Right forelimb (tissue), 1 donor: Measurements from ENCODE around the gene PCDH12.

Experiments
- DNase-seq: peaks from one replicate; pipeline ENCODE4 v3.0.0-alpha.2; 2018

The PCDH12 gene

DNA sequence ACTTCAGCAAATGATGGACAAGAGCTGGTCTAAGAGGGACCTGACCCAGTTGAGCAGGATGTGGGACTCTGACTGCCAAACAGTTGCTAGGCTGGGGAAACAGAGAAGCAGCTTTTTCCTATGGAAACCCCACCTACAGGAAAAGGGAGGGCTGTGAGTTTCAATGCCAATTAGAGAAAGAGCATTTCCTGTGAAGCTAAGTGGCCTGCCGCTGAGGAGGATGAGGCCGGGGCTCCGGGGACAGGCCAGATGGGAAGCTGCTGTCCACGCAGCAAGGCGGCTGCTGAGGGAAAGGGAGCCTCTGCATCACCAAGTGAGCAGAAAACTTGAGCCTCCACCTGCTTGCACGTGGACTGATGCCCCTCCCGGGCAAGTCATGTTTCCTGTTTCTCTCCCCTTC is at the start of gene PCDH12:
Gene PCDH12, minus strand, starts transcription at position 90 of the 400 bp plus-strand sequence. CDS start 351 bp downstream, outside the sequence.
- DNase-seq: peak; percentile 66

DNA sequence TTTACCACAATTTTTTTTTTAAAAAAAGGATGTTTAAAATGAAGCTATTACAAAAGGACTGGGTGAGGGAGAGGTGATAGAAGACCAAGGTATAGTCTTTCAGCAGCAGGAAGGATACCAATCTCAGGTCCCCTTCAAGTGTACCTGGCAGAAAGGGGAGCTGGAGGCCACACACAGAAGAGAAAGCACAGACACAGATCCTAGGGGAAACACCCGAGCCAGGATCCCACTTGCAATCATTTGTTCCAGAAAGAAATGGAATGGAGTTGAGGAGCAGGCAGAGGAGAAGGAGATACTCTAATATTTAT is 49.2 kb upstream of the PCDH12 start:
- no peak for DNase-seq

- DNase-seq: no peak
Observed at GRCh38 chr5:142006363-142007236, 48.6 kb upstream of the PCDH12 start.

GRCh38 chr5:142003266-142003800 is 45.3 kb upstream of the PCDH12 start:
- no peak for DNase-seq

DNA sequence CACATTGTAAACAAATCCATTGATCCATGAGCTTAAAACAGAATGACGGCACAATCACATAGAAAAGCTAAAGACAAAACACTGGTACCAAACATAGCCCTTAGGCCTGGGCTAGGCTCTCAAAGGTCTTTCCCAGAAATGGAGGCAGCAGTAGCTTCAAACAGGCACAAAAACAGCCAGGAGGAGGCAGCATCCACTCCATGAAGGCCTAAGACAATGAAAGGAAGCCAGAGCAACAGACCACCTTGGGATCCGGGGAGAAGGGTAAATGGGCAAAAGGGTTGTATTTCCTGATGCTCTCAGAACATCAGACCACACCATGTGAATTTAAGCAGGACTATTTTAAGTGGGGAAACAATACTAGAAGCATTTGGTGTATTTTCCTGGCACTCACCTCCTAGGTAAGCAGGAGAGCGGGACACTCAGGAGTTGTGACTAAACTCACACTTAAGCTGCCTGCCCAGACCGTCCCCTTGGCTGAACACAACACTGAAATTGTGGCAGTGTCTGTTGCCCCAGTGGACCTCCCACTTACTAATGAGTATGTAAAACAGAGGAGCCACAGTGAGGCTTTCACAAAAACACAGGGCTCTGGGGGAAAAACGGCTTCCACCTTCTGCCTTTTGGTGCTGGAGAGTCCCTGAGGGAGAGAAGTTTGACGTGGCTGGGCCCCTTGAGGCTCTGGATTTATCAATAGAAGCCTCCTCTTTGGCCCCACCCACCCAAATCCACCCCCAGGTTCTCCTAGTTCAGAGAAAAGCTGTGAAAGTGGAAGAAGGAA is 42.9 kb upstream of the PCDH12 start:
- DNase-seq: no peak

GRCh38 chr5:142000173-142000572 is 42.2 kb upstream of the PCDH12 start:
- no peak for DNase-seq

DNA sequence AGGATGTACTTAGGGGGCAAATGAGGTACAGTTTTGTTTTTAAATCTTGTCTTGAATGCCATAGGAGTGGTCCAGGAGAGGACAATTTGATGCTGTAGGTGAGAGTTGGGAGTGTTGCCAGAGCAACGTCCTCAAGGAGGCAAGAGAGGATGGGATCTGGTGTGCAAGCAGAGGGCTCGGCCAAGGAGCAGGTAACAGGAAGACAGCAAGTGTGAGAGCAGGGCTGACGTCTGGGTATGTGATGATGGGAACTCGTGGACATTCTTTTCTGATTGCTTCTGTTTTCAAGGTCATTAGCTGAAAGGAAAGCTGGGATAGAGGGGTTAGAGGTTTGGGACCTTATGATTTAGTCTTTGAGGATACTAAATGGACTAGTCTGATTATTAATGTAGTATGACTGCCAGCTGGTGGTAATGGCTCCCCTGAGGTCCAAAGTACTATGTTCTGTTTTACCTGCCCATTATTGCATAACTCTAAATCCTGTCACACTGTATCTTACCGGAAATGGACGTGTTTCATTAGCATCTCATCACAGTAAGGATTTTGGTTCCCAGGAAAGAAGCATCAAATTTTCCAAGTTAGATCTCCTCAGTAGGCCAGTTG is 39.5 kb upstream of the PCDH12 start:
- no peak for DNase-seq

DNA sequence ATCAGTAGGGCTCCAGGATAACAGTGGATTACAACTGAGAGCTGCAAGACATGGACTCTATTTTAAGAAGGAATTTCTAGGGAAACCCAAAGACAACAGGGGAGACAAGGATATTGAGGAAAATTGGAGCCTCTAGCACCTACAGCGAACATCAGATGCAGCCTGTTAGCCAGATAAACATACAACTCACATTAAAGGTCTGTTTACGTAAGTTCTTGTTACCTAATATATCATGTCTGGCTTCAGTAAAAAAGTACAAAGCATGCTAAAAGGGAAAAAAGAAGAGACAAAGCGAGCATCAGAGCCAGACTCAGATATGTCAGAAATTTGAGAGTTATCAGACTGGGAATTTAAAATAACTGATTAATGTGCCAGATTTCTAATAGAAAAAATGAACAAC is 37.7 kb upstream of the PCDH12 start:
- DNase-seq: no peak

DNA sequence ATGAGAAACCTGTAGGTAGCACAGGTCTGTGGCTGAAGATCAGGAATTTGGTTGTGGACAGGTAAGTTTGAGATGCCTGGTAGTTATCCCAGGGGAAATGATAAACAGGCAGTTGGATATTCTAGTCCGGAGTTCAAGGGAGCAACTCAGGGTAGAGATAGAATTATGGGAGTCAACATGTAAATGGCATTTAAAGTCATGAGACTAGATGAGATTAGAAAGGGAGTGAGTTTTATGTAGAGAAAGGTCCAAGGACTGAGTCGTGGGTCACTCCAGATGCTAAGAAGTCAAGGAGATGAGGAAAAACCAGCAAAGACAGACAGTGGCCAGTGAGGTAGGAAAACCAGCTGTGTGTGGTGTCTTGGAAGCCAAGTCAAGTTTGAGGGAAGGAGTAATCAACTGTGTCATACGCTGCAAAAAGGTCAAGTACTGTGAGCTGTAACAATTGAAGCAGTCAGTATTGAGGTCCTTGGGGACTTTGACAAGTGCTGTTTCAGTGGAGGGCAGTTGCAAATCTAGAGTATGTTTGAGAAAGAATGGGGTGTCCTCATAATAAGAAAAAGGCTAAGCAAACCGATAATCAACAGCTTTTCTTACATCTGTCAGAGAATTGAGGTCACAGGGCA is 36.6 kb upstream of the PCDH12 start:
- DNase-seq: no peak

GRCh38 chr5:141992349-141992963 is 34.5 kb upstream of the PCDH12 start:
- DNase-seq: peak; percentile 77

DNA sequence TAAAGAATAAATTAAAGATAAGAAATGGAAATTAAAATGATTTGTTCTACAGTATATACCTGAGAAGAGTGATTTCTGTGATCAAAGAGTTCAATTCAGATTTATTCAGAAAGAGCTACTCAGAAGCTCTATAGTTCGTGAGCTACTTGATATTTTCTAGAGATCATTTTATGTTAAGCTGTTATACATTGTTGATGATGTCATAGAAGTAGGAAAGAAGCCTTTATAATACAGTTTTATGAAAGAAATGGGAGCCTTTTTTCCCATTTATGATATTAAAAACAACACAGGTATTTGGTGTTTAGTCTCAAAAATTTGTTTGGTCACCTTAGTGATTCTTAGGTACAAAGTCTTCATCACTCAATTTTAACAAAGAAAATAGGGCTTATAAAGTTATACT is 31.7 kb upstream of the PCDH12 start:
- no peak for DNase-seq

DNA sequence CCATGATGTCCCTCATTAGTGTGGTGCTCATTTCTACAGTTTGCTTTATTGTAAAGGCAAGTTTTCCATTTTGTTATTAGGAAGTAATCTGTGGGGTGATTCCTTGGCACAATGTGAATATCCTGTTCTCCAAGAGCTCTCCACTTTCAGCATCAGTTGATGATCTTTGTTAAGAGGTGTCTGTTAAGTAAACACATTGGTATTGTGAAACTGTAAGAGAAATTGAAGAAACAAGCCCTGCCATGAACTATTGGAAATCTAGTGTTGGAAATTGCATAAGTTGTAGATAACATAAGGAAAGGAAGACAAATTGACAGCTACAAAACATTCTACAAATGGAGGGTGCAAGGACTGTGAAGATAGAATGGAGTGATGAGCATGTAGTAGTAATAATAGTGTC is 28.1 kb upstream of the PCDH12 start:
- no peak for DNase-seq

DNA sequence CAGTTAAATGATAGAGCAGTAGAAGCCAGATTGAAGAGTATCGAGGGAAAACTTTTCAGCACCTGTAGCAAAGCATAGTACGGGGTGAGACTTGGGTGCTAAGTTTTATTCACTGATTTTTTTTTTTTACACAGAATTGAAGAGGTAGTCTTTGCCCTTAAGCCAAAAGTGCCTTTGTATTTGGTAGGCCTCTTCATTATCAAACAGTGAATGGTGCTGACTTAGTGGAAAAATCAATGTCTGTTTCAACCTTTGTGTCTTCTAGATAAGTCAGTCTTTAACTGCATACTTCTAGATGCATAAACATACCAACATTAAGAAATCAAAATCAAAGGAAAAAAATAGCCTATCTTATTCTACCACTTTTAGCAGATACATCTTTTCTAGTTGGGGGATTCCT is 24.6 kb upstream of the PCDH12 start:
- DNase-seq: no peak

DNA sequence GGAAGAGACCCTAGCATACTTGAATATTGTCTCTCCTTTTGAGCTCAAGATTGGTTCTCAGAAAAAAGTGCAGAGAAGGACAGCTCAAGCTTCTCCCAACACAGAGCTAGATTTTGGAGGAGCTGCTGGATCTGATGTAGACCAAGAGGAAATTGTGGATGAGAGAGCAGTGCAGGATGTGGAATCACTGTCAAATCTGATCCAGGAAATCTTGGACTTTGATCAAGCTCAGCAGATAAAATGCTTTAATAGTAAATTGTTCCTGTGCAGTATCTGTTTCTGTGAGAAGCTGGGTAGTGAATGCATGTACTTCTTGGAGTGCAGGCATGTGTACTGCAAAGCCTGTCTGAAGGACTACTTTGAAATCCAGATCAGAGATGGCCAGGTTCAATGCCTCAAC is 20.4 kb upstream of the PCDH12 start:
- DNase-seq: no peak

DNA sequence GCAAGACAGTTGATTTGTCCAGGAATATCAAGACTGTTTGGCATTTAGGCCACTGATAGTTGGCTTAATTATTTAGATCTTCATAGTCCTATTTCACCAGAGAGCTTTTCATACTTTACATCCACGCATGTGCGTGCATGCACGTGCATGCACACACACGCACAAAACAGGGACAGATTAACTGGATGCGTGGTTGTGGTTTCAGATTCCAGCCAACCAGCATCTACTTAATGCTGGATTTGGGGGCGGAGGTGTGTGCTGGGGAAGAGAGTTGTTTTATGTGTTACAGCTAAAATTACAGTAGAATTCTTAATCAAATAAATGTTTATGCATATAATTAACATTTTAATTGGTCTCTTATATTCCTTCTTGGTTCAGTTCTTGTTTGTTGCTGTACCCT is 18.2 kb upstream of the PCDH12 start:
- no peak for DNase-seq

DNA sequence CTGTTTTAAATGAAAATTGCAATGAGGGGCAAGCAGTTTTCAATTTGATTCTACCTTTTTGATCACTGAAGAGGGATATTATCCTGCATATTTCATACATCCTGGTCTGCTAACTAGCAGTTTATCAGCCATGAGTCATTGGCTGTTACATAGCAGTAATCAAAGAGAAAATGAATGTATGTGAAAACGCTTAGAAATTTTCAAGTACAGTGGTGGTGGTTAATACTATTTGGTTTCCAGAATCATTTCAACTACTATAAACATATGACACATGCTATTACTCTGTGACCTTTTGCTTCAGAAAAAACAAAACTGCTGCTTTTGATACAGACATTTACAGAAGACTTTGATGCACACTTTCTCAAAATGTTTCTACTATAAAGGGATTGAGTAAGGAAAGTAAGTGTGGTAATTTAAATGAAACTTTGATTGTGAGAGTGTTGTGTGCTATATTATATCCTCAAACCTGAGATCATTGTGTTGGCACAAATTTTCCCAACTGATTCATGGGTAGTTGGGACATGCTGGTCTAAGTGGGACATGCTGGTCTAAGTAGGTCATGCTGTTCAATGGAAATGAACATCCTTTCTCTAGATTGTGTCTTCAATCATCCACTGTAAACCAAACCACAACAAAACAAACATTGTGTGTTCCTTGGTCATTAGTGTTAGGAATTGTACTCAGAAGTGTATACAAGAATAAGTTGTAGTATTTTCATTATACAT is 16.0 kb upstream of the PCDH12 start:
- no peak for DNase-seq

DNA sequence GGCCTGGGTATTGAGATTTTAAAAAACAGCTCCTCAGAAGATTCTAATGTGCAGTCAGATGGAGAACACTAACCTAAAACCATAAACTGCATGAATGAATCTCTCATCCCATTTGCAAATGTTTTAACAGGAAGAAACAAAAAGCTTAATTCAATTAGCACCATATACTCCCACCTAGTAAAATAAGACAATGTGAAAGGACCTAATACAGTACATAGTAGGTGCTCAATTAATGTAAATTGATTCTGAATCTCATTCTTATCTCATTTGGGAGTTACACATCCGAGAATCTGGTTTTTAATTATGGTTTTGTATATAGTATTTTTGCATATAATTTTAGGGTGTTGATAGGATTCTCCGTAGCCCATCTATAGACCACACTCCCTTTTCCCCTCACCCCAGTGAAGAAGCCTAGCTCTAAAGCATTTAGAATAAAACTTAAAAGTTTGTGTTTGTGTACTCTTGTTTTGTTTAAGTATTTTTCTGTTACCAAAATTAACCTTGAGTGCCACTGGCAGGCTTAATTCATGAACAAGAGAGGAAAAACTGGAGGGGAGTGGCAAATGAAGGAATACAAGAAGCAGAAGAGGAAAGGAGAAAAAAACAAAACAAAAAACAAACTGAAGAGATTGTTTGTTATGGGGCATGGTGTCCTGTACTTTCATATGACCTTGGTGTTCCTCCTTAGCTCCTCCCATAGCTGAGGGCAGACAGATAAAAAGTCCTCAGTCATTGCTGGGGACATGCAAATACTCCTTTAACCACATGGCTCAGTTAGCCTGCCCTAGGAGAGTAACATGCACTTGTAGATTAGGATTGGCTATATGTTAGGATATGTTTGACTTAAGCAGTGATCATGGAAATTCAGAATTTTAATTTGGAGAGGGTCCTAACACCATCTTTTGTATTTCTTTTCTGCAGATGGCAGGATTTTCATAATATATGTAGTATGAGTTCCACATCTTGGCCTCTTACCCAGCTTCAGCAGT is 12.1 kb upstream of the PCDH12 start:
- DNase-seq: no peak

DNA sequence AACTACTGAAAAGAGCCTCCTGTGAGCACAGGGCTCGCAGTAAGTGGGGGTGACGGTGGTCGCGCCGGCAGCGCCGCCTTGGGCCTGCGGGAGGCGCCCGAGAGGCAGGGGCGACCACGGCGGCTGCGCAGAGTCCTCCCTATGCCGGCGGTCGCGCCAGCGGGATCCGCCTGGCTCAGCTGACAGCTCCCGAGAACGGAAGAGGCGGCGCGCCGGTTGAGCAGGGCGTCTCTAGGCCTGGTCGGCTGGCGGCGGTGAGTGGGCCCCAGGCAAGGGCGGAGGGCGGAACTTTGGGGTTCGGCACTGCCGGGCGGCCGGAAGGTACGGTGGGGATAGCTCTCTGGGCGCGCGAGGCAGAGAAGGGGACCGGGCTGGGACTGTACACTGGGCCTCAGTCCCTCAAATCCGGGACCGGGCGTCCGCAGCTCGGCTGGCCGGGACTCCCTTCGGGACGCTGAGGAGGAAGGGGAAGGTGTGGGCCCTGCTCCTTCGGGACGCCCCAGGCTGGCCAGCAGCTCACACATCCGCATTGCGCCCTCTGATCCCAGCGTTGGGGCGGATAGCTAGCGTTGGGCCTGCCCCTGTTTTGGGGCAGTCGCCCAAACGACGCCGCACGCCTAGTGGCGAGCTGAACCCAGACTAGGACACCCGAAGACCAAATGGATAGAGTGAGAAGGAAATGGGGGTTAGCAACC is 11.1 kb upstream of the PCDH12 start, which contains the start of gene RNF14:
Gene RNF14, plus strand, starts transcription at position 192 of the 695 bp plus-strand sequence. CDS start 4,484 bp downstream, outside the sequence.
- peak; percentile 96 for DNase-seq

GRCh38 chr5:141966963-141967333 is 8.9 kb upstream of the PCDH12 start:
- no peak for DNase-seq
